ENCODE results near the gene CEP41.
"Not testable (repeated sequence)": the region's sequence is repeated elsewhere in the genome, so short reads cannot be mapped to it uniquely, and the experiment has no call there.

CEP41 gene

GRCh38 chr7:130387628-130388403, 53.0 kb downstream of the CEP41 start:
- no peak for DNase-seq (ENCODE audit: low read depth in 2 of 2)

GRCh38 chr7:130387306-130387627, 53.5 kb downstream of the CEP41 start:
- no peak for DNase-seq (ENCODE audit: low read depth in 2 of 2)

- no peak for DNase-seq (ENCODE audit: low read depth in 2 of 2)
These were observed 53.9 kb downstream of the CEP41 start for GRCh38 chr7:130386876-130387275.

DNA sequence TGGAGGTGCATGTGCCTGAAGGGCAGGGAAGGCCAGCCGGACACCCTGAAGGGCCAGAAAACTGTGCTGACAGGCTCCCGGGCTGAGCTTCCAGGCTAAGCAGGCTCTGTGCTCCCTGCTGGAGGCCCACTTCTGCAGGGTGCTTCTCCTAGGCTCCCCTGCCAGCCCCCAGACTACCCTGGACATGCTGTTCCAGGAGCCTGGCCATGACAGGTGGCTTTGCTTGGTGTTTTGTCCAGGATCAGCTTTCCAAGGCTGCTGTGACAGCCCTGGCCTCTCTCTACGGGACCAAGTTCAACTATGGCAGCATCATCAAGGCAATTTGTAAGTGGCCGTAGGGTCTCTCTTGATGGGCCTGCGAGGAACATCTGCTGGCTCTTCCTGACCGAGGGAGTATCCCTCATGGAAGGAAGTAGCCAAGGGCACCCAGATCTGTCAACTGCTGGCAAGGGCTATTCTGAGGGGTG, 55.2 kb downstream of the CEP41 start:
- DNase-seq (ENCODE audit: low read depth in 2 of 2), result no peak

DNA sequence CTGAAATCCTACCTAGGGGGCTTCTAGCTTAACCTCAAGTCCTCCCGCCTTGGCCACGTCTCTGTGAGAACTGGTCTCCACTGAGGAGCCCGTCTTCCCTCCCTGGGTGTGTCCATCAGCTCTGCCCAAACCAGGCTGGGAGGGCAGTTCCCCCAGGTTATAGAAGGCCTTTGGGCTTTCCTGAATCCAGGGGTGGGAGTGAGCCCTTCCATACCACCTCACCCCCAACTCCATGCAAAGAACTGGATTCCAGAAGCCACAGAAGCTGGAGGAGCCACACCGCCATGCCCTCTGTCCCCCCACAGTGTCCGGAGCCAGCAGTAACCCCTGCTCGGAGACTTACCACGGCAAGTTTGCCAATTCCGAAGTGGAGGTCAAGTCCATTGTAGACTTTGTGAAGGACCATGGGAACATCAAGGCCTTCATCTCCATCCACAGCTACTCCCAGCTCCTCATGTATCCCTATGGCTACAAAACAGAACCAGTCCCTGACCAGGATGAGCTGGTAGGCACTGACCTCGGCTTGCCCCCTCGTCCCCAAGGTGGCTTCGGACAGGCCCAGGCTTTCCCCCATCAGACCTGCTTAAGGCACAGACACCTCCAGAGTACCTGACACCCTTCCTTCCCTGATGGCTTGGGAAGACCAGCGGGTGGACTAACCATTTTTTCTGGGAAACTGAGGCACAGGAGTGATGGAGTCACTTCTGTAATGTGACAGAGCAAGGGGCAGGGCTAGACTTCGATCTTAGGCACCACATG, 55.8 kb downstream of the CEP41 start:
- no peak for DNase-seq (ENCODE audit: low read depth in 2 of 2)

- DNase-seq (ENCODE audit: low read depth in 2 of 2), result no peak
These were observed 56.4 kb downstream of the CEP41 start for GRCh38 chr7:130384371-130384801.

GRCh38 chr7:130383187-130383980, 57.4 kb downstream of the CEP41 start:
- no peak for DNase-seq (ENCODE audit: low read depth in 2 of 2)

DNA sequence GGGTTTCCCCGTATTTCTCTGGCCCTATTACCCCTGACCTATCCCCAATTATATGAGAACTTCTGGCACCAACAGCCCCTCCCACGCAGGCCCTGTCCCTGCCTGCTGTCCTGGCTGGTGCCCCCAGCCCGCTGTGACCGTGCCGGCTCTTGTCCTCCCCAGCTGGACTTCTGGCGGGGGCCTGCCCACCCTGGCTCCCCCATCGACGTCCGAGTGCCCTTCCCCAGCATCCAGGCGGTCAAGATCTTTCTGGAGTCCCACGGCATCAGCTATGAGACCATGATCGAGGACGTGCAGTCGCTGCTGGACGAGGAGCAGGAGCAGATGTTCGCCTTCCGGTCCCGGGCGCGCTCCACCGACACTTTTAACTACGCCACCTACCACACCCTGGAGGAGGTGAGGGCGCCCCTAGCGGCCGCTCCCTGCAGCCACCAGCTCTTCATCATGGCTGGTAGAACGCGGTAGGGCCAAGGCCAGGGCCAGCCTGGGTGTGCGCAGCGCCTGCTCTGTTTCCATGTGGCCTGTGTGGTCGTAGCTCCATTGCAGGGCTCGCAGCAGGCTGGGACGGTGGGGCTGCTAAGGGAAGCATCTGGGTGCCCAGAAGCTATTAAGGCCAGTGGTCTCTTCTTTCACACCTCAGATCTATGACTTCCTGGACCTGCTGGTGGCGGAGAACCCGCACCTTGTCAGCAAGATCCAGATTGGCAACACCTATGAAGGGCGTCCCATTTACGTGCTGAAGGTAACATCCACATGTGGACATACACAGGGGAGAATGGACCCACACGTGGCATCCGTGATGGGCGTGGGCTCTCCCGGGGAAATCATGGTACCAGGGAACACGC, 59.1 kb downstream of the CEP41 start:
- no peak for DNase-seq (ENCODE audit: low read depth in 2 of 2)

DNA sequence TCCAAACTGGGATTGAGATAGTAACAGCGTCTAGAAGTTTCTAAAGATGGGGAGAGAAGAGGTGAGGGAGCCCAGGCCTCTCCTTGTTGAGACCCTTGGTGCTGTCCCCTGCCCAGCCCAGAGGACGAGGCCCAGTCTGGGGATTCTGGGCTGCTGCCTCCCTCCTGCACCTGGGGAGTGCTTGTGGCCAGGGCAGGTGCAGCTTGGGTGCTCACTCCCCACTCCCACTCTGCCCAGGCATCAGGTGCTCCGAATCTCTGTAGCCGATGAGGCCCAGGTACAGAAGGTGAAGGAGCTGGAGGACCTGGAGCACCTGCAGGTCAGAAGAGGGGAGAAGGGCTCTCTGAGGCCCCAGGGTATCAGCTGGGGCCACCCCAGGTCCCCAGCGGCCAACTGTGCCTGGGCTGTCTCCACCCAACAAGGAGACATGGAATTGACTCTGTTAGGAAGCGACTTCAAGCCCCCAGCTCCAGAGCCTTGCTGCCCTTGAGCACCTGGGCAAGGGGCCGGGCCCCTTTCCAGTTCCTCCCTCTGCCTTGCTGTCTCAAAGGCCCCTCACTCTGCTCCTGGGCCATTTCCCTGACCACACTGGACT, 59.9 kb downstream of the CEP41 start:
- DNase-seq (ENCODE audit: low read depth in 2 of 2), result no peak

DNA sequence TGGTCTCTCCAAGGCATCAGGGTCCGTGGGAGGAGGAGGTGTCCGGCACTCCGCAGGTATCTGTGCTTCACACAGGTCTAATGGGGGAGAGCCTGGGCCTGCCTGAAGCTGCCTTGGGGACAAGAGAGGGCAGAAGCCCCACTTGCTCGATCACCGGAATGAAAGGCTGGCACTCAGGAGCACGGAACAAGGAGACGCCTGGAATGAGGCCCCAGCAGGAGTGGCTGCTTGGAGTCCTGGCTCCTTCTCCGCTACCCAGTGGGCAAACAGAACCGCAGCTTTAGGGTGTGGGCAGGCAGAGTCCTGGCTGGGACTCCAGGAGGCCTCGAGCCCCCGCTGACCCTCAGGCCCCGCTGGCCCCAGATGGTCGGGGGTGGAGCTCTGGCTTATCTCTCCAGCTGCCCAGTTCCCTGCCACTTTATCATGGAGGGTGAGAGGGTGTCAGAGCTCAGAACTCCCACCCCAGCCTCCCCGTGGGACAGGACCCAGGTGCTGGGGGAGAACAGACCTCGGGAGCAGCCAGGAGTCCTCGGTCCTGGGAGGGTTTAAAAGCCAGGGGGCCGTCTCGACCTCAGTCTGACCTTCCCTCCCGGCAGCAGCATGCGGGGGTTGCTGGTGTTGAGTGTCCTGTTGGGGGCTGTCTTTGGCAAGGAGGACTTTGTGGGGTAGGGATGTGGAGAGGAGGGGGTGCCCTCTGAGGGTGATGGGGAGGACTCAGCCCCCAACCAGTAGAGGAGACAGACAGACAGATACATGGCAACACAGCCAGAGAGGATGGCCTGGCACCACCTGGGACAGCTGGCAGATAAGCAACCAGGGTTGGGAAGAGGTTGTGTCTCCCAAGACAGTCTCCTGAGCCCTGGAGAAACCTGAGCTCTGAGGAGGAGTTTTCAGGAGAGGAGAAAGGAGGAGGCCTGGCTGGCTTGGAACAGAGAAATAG, 60.6 kb downstream of the CEP41 start, which contains the start of gene CPA1:
Gene CPA1, plus strand, starts transcription at position 574 of the 940 bp plus-strand sequence. Its CDS starts 27 bp downstream, at position 601.
- no peak for DNase-seq (ENCODE audit: low read depth in 2 of 2)

GRCh38 chr7:130379532-130379920, 61.3 kb downstream of the CEP41 start:
- no peak for DNase-seq (ENCODE audit: low read depth in 2 of 2)

GRCh38 chr7:130379019-130379418, 61.8 kb downstream of the CEP41 start:
- DNase-seq (ENCODE audit: low read depth in 2 of 2), result no peak

DNA sequence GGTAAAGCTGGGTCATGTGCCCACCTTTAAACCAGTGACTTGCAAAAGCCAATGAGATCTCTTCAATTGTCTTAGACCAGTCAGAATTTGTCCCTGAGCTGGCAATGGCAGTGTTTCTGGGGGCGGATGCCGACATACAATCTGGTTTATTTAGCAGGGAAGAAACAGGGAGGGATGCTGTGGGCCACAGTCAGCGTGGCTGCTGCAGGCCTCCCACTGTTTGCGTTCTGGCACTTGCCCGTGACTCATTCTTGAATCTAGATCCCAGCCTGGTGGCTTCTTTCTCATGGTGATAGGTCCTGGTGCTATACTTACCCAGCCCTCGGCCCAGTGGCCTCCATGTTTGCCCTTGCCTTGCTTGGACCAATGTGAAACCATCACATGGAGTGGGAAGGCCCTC, 63.6 kb downstream of the CEP41 start:
- DNase-seq (ENCODE audit: low read depth in 2 of 2), result no peak

DNA sequence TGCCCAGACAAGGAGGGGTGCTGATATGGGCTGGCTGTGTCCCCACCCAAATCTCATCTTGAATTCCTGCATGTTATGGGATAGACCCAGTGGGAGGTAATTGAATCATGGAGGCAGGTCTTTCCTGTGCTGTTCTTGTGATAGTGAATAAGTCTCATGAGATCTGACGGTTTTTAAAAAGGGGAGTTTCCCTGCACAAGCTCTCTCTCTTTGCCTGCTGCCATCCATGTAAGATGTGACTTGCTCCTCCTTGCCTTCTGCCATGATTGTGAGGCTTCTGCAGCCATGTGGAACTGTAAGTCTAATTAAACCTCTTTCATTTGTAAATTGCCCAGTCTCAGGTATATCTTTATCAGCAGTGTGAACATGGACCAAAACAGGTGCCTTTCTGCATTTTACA, 64.4 kb downstream of the CEP41 start:
- DNase-seq (ENCODE audit: low read depth in 2 of 2), result not testable (repeated sequence)

GRCh38 chr7:130374507-130374906, 66.3 kb downstream of the CEP41 start:
- no peak for DNase-seq (ENCODE audit: low read depth in 2 of 2)

DNA sequence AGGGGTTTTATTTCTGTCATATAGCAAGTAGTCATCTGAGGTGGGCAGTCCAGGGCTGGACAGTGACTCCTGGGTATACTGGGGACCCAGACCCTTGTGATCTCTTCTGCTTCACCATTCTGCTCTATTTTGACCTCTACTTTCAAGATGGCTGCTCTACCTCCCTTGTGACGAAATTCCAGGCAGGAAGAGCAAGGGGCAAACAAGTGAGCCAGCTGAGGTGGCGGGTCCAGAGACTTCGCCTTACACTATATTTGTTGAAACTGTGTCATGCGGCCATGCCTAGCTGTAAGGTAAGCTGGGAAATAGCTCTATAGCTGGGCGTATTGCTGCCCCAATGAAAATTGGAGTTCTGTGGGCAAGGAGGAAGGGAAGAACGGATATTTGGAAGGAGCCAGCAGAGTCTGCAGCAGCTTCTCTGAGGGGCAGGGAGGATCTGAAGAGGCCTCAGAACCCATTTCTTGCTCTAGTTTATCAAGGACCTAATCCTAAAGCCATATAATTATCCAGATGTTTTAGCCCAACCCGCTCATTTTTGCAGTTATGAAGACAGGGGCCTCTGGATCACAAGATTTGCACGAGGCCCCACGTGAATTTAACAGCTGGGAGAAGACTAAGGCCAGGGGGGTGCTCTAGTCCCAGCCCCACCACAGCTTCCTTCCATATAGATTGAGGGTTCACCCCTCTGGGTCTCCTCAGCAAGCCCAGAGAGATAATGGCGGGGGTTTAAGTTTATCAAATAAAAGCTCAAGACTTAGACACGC, 68.2 kb downstream of the CEP41 start:
- DNase-seq (ENCODE audit: low read depth in 2 of 2), result no peak

GRCh38 chr7:130371046-130371445, 69.8 kb downstream of the CEP41 start:
- no peak for DNase-seq (ENCODE audit: low read depth in 2 of 2)

DNA sequence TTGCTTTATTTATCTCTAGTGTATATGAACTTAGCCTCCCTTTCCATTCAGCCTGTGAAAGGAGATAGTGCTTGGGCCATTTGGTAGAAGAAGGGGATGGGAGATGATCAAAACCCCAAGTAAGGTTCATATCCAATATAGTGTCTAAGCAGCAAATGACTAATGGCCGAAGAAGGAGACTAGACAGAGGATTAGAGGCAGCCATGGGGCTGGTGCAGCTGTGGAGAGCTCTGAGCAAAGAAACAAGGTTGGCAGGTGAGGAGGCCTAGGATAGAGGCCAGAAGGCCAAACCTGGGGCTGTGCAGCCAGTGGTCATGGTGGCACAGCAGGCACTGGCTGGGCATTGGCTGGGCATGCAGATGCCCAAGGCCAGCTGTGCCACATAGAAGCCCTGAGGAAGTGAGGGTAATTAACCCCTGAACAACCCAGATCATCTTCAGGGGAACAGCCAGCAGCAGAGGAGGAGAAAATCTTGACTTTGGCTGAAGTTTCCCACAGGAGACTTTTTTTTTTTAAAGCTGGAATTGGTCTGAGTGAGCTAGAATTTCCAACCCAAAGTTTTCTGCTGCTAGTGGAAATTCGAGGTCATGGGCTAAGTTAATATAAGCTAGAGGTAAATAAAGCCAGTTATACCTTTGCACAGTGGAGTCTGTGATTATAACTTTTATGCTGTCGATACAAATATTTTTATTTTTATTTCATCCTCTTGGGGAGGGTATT, 70.8 kb downstream of the CEP41 start:
- no peak for DNase-seq (ENCODE audit: low read depth in 2 of 2)
